Adipocyte (in vitro differentiated cells): ENCODE data around the gene LY6G5B.
A peak's percentile ranks its signal among the peaks of the same experiment; 100 is the strongest.

Experiments
- DNase-seq: peaks from one replicate; pipeline ENCODE4 v3.0.0-alpha.2; 2015; ENCODE audit warnings: low read depth
- H3K27me3 ChIP-seq: replicated peaks from 2 replicates; pipeline ENCODE4 v1.7.0; 2013; ENCODE audit warnings: mild to moderate bottlenecking, low read length, moderate library complexity; ENCODE audit not compliant: control insufficient read depth, insufficient read depth
- H3K36me3 ChIP-seq: 2 replicates; pipeline ENCODE4 v1.7.0; 2013; ENCODE audit warnings: low read length, mild to moderate bottlenecking, moderate library complexity; ENCODE audit not compliant: control insufficient read depth, insufficient read depth, severe bottlenecking
- H3K4me1 ChIP-seq: 2 replicates; pipeline ENCODE4 v1.7.0; 2013; ENCODE audit warnings: mild to moderate bottlenecking, low read length, moderate library complexity; ENCODE audit not compliant: control insufficient read depth, insufficient read depth
- H3K4me3 ChIP-seq: 2 replicates; pipeline ENCODE4 v1.7.0; 2013; ENCODE audit warnings: mild to moderate bottlenecking, low read length, moderate library complexity
- H3K9ac ChIP-seq: 2 replicates; pipeline ENCODE4 v1.7.0; 2013; ENCODE audit warnings: mild to moderate bottlenecking, low read length, moderate library complexity
- H3K9me3 ChIP-seq: 2 replicates; pipeline ENCODE4 v1.7.0; 2013; ENCODE audit warnings: mild to moderate bottlenecking, low read length, moderate library complexity; ENCODE audit not compliant: control insufficient read depth

LY6G5B gene

DNA sequence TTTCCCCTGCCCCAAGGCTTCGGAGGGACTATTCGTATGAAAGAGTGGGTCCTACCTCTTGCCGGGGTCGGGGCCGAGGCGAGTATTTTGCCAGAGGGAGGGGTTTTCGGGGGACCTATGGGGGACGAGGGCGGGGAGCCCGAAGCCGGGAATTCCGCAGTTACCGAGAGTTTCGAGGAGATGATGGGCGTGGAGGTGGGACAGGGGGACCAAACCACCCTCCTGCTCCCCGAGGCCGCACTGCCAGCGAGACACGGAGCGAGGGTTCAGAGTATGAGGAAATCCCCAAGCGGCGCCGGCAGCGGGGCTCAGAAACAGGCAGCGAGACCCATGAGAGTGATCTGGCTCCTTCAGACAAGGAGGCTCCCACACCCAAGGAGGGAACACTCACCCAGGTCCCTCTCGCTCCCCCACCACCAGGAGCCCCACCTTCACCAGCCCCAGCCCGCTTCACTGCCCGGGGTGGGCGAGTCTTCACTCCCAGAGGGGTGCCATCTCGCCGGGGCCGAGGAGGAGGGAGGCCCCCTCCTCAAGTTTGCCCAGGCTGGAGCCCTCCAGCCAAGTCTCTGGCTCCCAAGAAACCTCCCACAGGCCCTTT lies 38.0 kb upstream of the LY6G5B start:
- Histone ChIP-seq H3K27me3 (no peaks in the 10 kb centered on the region), H3K9me3 (no peaks in the 10 kb centered on the region), H3K9ac (no peak overlapping the region), H3K4me1 (peaks cover 7% of the 10 kb centered on the region), H3K4me3 (no peak overlapping the region), H3K36me3 (peaks cover 100% of the 10 kb centered on the region)
- no peak for DNase-seq

DNA sequence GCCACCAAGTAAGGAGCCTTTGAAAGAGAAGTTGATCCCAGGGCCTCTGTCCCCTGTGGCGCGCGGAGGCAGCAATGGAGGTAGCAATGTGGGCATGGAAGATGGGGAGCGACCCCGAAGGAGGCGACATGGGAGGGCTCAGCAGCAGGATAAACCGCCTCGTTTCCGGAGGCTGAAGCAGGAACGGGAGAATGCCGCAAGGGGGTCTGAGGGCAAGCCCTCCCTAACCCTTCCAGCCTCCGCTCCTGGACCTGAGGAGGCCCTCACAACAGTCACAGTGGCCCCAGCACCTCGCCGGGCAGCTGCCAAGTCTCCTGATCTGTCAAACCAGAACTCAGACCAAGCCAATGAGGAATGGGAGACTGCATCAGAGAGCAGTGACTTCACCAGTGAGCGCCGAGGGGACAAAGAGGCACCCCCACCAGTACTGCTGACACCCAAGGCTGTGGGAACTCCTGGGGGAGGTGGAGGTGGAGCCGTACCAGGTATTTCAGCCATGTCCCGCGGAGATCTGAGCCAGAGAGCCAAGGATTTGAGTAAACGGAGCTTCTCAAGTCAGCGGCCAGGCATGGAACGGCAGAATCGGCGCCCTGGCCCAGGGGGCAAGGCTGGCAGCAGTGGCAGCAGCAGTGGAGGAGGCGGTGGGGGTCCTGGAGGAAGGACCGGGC lies 37.4 kb upstream of the LY6G5B start:
- no peak for DNase-seq
- Histone ChIP-seq H3K4me3 (no peak overlapping the region), H3K36me3 (peaks cover 99% of the 10 kb centered on the region), H3K9ac (peak overlapping the region; percentile 12), H3K27me3 (no peaks in the 10 kb centered on the region), H3K9me3 (no peaks in the 10 kb centered on the region), H3K4me1 (peaks cover 7% of the 10 kb centered on the region)

DNA sequence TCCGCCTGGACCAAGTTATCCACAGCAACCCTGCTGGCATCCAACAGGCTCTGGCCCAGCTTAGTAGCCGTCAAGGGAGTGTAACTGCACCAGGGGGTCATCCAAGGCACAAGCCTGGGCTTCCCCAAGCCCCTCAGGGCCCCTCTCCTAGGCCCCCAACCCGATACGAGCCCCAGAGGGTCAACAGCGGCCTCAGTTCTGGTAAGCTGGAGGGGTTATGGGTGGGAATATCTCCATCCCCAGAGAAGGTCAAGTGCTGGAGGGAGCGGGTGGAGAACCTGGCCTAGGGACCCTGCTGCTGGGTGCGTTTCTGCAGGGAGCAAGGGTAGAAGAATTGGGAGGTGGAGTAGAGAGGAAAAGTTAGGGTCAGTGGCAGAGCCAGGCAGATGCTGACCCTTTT lies 36.3 kb upstream of the LY6G5B start:
- Histone ChIP-seq H3K4me1 (peaks cover 7% of the 10 kb centered on the region), H3K9me3 (no peaks in the 10 kb centered on the region), H3K9ac (no peak overlapping the region), H3K36me3 (peaks cover 97% of the 10 kb centered on the region), H3K27me3 (no peaks in the 10 kb centered on the region), H3K4me3 (no peak overlapping the region)
- DNase-seq = no peak

DNA sequence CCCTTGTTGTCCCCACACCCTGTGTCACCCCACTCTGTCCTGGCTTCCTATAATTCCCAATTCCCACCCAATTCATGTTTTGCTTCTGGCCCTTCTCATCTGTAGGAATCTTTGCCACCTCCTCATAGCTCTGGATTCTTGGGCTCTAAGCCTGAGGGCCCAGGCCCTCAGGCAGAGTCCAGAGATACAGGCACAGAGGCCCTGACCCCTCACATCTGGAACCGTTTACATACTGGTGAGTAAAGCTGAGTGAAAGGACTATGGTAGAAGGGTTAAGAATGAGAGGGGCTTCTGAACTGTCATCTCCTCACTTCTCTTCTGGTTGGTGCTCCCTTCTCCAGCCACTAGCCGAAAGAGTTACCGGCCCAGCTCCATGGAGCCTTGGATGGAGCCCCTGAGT lies 35.6 kb upstream of the LY6G5B start:
- H3K9ac ChIP-seq = peak overlapping the region; percentile 37
- H3K4me1 ChIP-seq = peaks cover 11% of the 10 kb centered on the region
- H3K9me3 ChIP-seq = no peaks in the 10 kb centered on the region
- peaks cover 97% of the 10 kb centered on the region for H3K36me3 ChIP-seq
- DNase-seq = no peak
- H3K27me3 ChIP-seq = no peaks in the 10 kb centered on the region
- no peak overlapping the region for H3K4me3 ChIP-seq

DNA sequence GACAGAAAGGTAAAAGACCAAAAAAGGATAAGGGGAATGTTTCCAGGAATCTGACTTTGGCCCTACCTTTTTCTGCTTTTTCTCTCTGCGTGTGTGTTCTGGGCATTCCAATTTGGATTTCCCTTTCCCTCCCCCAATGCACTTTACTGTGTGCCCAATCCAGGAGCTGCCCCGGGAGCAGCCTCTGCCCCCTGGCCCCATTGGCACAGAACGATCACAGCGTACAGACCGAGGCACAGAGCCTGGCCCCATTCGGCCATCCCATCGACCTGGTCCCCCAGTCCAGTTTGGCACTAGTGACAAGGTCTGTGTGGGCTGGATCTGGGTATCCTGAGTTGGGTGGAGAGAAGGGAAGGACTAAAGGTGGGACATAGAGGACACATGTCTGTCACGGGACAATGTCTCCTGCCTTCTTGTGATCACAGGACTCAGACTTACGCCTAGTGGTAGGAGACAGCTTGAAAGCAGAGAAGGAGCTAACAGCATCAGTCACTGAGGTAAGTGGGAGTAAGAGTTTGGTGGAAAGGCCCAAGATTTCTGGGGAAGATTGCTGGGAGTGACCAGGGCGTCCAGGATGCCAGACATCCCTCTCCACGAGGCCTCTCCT lies 34.7 kb upstream of the LY6G5B start:
- no peak overlapping the region for H3K4me3 ChIP-seq
- no peak overlapping the region for H3K9ac ChIP-seq
- H3K36me3 ChIP-seq = peaks cover 97% of the 10 kb centered on the region
- H3K27me3 ChIP-seq = no peaks in the 10 kb centered on the region
- H3K9me3 ChIP-seq = no peaks in the 10 kb centered on the region
- no peak for DNase-seq
- H3K4me1 ChIP-seq = peaks cover 19% of the 10 kb centered on the region

DNA sequence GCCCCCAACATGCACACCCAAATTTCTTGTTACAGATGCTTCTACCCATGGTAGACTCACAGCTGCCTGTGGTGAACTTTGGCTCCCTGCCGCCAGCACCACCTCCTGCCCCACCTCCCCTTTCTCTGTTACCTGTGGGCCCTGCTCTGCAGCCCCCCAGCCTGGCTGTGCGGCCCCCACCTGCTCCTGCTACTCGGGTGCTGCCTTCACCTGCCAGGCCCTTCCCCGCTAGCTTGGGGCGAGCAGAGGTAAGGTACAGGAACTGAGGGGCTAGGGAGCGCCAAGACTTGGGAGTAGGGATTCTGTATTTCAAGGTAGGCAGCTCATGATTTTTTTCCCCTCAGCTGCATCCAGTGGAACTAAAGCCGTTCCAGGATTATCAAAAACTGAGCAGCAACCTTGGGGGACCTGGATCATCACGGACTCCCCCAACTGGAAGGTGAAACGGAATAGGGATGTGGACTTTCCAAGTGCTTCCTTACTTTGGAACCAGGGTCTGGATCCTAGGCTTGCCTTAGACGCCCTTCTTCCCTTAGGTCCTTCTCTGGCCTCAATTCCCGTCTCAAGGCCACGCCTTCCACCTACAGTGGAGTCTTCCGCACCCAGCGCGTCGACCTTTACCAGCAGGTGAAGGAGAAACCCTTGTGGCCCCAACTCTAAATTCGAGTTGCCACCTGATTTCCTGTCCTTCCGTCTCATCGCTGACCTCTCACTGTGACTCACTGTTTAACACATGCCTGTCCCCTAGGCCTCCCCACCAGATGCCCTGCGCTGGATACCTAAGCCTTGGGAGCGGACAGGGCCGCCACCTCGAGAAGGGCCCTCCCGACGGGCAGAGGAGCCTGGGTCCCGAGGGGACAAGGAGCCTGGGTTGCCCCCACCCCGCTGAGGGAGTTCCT lies 32.8 kb upstream of the LY6G5B start:
- Histone ChIP-seq H3K4me1 (peaks cover 21% of the 10 kb centered on the region), H3K4me3 (no peak overlapping the region), H3K9ac (no peak overlapping the region), H3K9me3 (no peaks in the 10 kb centered on the region), H3K27me3 (no peaks in the 10 kb centered on the region), H3K36me3 (peaks cover 97% of the 10 kb centered on the region)
- DNase-seq = no peak

DNA sequence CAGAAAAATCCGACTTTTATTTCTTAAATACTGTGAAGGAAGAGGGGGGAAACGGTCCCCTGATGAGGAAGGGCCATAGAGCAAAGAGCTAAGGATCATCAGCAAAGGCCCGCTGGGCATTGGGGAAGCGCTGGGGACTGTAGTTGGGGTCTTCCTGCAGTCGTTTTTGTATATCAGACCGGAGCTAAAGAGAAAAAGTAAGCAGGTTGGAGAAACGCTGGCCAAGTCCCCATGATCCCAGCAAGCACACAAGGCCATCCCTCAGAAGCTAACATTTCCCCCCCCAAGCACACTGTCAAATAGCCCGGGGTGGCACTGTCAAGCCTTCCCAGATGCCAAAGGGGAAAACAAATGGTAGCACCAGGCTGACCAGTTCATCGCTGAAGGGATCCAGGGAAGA lies 30.7 kb upstream of the LY6G5B start:
- H3K27me3 ChIP-seq = no peaks in the 10 kb centered on the region
- H3K9me3 ChIP-seq = no peaks in the 10 kb centered on the region
- no peak overlapping the region for H3K9ac ChIP-seq

DNA sequence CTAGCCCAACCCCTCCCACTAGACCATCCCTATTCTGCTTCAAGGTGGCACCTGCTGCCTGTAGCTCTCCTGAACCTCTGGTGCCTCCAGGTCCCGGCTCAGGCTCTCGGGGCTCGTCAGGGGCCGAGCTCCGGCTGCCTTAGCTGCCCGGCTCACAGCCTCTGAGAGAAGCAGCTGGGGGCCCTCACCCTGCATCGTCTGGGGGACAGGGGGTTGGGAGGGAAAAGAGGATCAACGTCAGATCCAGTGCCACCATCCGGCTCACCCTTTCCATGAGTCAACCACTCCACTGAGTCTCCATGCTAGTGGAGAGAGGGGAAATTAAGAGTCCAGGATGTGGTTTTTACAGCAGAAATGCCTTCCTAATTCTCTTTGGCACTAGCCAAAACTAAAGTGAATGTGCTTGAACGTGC lies 30.3 kb upstream of the LY6G5B start:
- H3K36me3 ChIP-seq = peaks cover 95% of the 10 kb centered on the region
- DNase-seq = peak; percentile 23
- H3K9me3 ChIP-seq = no peaks in the 10 kb centered on the region

More for the DNA sequence above, 30.7 kb upstream of the LY6G5B start:
- H3K4me1 ChIP-seq = peaks cover 21% of the 10 kb centered on the region
- peaks cover 95% of the 10 kb centered on the region for H3K36me3 ChIP-seq
- no peak for DNase-seq
- H3K4me3 ChIP-seq = no peak overlapping the region

DNA sequence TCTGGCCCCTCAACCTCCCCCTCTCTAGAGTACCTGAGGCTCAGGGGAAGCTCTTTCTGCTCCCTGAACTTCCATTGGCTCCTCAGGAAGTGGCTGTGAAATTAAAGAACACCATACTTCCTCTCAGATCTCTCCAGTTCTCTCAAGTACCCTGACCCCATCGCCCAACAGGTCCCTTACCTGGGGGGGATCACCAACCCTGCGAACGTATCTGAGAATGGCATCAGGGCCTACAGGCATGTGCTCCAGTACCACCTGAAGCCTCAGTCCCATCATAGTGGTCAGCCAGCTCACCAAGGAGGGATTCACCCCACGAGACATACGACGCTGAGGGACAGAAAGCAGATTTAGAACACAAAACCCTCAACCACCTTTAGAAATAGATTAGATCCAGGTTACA lies 29.2 kb upstream of the LY6G5B start:
- peaks cover 95% of the 10 kb centered on the region for H3K36me3 ChIP-seq
- peaks cover 13% of the 10 kb centered on the region for H3K4me1 ChIP-seq
- H3K9ac ChIP-seq = no peak overlapping the region
- H3K27me3 ChIP-seq = no peaks in the 10 kb centered on the region
- no peak overlapping the region for H3K4me3 ChIP-seq
- DNase-seq = no peak
- no peaks in the 10 kb centered on the region for H3K9me3 ChIP-seq

More for the DNA sequence above, 30.3 kb upstream of the LY6G5B start:
- Histone ChIP-seq H3K27me3 (no peaks in the 10 kb centered on the region), H3K9ac (no peak overlapping the region), H3K4me3 (no peak overlapping the region), H3K4me1 (peaks cover 18% of the 10 kb centered on the region)

DNA sequence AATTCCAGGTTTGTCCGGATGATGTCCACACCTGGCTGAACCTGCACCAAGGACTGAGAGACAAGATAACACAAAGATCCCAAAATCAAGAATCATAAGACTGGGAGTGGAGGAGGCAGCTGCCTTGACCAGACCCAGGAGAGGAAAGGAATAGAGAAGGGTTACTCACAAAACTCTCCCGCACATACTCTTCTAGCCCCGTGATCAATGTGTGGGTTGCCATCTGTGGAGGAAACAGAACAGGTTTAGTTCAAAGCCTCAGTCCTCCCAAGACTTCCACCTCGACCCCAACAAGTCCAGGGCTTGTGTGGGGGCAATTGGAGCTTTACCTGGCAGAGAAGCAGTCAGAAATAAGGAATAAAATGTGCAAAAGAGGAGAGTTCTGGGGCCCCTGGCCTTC lies 28.4 kb upstream of the LY6G5B start:
- Histone ChIP-seq H3K9ac (no peak overlapping the region), H3K27me3 (no peaks in the 10 kb centered on the region), H3K36me3 (peaks cover 95% of the 10 kb centered on the region), H3K4me1 (peaks cover 13% of the 10 kb centered on the region), H3K9me3 (no peaks in the 10 kb centered on the region), H3K4me3 (no peak overlapping the region)
- no peak for DNase-seq
